G401 (cell line): ENCODE data around the gene CXCR5. TPM values are rescaled to one million over a fixed set of nuclear protein-coding genes. Genes with fewer than 3 reads are reported as not detected.

Experiments used
- DNase-seq: peaks from one replicate; pipeline ENCODE4 v3.0.0-alpha.2; 2015; ENCODE audit warnings: low spot score
- in situ Hi-C: cut with HindIII; loops from 2 replicates; pipeline ENCODE4 v1.10.0; 2016; ENCODE audit warnings: low sequenced_read_pairs, mixed read lengths
- total RNA-seq: library from RNA; depleted of rRNA; stranded (reverse); fragments of >200 nt; shearing (Covaris generic); gene quantifications from 2 replicates; pipeline ENCODE4 v1.2.3, GENCODE V29; 2014

The CXCR5 gene
- total RNA-seq, 1 experiment from 2014 or later = not detected

GRCh38 chr11:118895093-118896039, 11.7 kb downstream of the CXCR5 start:
- in situ Hi-C loops = no loop called here
- DNase-seq = no peak

- no peak for DNase-seq
- in situ Hi-C loops = no loop called here
Measured at GRCh38 chr11:118896472-118896913, 12.8 kb downstream of the CXCR5 start.

- DNase-seq = no peak
- in situ Hi-C loops = no loop called here
Measured at GRCh38 chr11:118896921-118897591, 13.4 kb downstream of the CXCR5 start.

- in situ Hi-C loops = no loop called here
- DNase-seq = no peak
Measured at GRCh38 chr11:118897721-118898310, 14.1 kb downstream of the CXCR5 start.

GRCh38 chr11:118898400-118899295, 15.0 kb downstream of the CXCR5 start:
- in situ Hi-C loops = no loop called here
- no peak for DNase-seq

GRCh38 chr11:118899296-118899688, 15.6 kb downstream of the CXCR5 start:
- in situ Hi-C loops = no loop called here
- no peak for DNase-seq

- no peak for DNase-seq
- in situ Hi-C loops = no loop called here
Measured at GRCh38 chr11:118899706-118900360, 16.1 kb downstream of the CXCR5 start.

GRCh38 chr11:118900535-118901384, 17.1 kb downstream of the CXCR5 start:
- in situ Hi-C loops = no loop called here
- DNase-seq = no peak

- peak; percentile 56 for DNase-seq
- in situ Hi-C loops = no loop called here
Measured at GRCh38 chr11:118901494-118902335, 18.0 kb downstream of the CXCR5 start.

GRCh38 chr11:118902336-118903203, 18.9 kb downstream of the CXCR5 start:
- in situ Hi-C loops = no loop called here

GRCh38 chr11:118903204-118904015, 19.7 kb downstream of the CXCR5 start:
- in situ Hi-C loops = no loop called here

More at GRCh38 chr11:118902336-118903203, 18.9 kb downstream of the CXCR5 start:
- DNase-seq = no peak

GRCh38 chr11:118907051-118908042, 23.7 kb downstream of the CXCR5 start:
- in situ Hi-C loops = no loop called here

More at GRCh38 chr11:118903204-118904015, 19.7 kb downstream of the CXCR5 start:
- DNase-seq = peak; percentile 93

GRCh38 chr11:118908264-118908663, 24.6 kb downstream of the CXCR5 start:
- in situ Hi-C loops = no loop called here

More at GRCh38 chr11:118907051-118908042, 23.7 kb downstream of the CXCR5 start:
- DNase-seq = peak; percentile 93

More at GRCh38 chr11:118908264-118908663, 24.6 kb downstream of the CXCR5 start:
- DNase-seq = no peak
